Transverse colon (tissue), 3 donors: Measurements from ENCODE around the gene UBL5.
A peak's percentile ranks its signal among the peaks of the same experiment; 100 is the strongest.

Source experiments
- POLR2A ChIP-seq: fragments of 450-650 bp; IDR thresholded peaks from one replicate; pipeline ENCODE4 v1.6.1; 2016; ENCODE audit warnings: antibody characterized with exemption, mild to moderate bottlenecking, moderate library complexity
- POLR2AphosphoS5 ChIP-seq, 3 donors: sonication (generic); formaldehyde crosslinking; IDR thresholded peaks; one replicate each; pipeline ENCODE4 v1.6.1; 2016; ENCODE audit warnings: antibody characterized with exemption in 3 of 3

- TF ChIP-seq POLR2A (no peak), POLR2AphosphoS5 (IDR thresholded peaks at IDR 0.05) (peak in 1 of 3 donors; percentile 34)
These were observed 35.3 kb upstream of the UBL5 start for GRCh38 chr19:9792206-9793070.
